ENCODE results near the gene HARS1. TPM values are rescaled to one million over a fixed set of nuclear protein-coding genes. Genes with fewer than 3 reads are reported as not detected.
A peak's percentile ranks its signal among the peaks of the same experiment; 100 is the strongest.

Gene HARS1
- total RNA-seq, 2 donors from 2014 or later, result 48.0 to 52.1 TPM

GRCh38 chr5:140637371-140638100 lies 53.6 kb downstream of the HARS1 start:
- Mint-ChIP-seq H3K4me3 (no peak overlapping the region), H3K27ac (peak overlapping the region; percentile 5), H3K4me1 (peaks cover 11% of the 10 kb centered on the region), H3K27me3 (ENCODE audit: insufficient read depth) (peaks cover 8% of the 10 kb centered on the region), H3K9me3 (peaks cover 34% of the 10 kb centered on the region), H3K36me3 (ENCODE audit: low read depth) (peaks cover 15% of the 10 kb centered on the region)
- no peak for DNase-seq
- H3K27ac ChIP-seq (ENCODE audit: low read depth, low read length), result no peak overlapping the region
- H3K4me3 ChIP-seq (ENCODE audit: low read length), result peak overlapping the region; percentile 47
- H3K9ac ChIP-seq (ENCODE audit: extremely low read depth, low read length, poor library complexity, severe bottlenecking), result no peak overlapping the region
- H3K4me1 ChIP-seq (ENCODE audit: control insufficient read depth, insufficient read depth, low read length), result peaks cover 7% of the 10 kb centered on the region
- 94 to 95% methylated on average over 7 to 10 of the region's 10 CpGs for WGBS, 2 experiments (ENCODE audit: insufficient coverage in 1 of 2, insufficient read length in 1 of 2)
- H3K9me3 ChIP-seq (ENCODE audit: control insufficient read depth, low read length), result peaks cover 13% of the 10 kb centered on the region
- TF ChIP-seq, protein P1, sequence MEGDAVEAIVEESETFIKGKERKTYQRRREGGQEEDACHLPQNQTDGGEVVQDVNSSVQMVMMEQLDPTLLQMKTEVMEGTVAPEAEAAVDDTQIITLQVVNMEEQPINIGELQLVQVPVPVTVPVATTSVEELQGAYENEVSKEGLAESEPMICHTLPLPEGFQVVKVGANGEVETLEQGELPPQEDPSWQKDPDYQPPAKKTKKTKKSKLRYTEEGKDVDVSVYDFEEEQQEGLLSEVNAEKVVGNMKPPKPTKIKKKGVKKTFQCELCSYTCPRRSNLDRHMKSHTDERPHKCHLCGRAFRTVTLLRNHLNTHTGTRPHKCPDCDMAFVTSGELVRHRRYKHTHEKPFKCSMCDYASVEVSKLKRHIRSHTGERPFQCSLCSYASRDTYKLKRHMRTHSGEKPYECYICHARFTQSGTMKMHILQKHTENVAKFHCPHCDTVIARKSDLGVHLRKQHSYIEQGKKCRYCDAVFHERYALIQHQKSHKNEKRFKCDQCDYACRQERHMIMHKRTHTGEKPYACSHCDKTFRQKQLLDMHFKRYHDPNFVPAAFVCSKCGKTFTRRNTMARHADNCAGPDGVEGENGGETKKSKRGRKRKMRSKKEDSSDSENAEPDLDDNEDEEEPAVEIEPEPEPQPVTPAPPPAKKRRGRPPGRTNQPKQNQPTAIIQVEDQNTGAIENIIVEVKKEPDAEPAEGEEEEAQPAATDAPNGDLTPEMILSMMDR (conservative IDR thresholded peaks at IDR 0.05), result no peak
- peaks cover 6% of the 10 kb centered on the region for H3K36me3 ChIP-seq (ENCODE audit: control insufficient read depth, insufficient read depth, low read length)
- peaks cover 17% of the 10 kb centered on the region for H3K27me3 ChIP-seq (ENCODE audit: control insufficient read depth, insufficient read depth, low read length, poor library complexity, severe bottlenecking)

DNA sequence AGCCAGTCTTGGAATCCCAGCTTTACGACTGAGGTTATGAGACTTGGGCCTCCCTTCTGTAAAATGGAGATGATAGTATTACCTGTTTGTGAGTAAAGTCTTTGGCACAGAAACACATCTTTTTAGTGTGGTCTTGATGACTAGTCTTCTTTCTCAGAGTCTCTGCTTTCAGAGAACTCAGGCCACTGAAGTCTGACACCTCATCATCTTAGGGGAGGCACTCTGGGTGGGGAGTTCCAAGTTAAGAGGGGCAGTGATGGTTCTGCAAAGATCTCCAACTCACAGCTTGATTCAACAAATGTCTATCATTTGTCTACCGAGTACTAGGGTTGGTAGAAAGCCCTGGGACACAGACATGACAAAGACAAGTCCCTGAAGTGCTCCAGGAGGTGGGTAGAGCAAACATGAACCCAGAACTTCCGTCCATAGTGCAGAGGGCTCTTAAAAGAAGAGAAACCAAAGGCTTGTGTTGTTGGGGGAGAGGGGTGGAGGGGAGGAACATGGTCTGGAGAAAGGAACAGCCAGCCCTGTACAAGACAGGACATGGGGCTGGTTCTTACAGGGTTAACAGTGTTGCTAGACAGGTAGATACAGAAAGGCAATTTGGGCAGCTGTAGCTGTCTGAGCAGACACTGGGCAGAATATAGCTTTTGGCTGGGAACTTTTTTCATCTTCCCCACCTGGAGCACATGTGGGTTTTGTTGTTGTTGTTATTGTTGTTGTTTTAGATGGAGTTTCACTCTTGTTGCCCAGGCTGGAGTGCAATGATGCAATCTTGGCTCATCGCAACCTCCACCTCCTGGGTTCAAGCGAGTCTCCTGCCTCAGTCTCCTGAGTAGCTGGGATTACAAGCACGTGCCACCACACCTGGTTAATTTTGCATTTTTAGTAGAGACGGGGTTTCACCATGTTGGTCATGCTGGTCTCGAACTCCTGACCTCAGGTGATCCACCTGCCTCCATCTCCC lies 55.6 kb downstream of the HARS1 start:
- Histone ChIP-seq H3K36me3 (ENCODE audit: control insufficient read depth, insufficient read depth, low read length) (no peaks in the 10 kb centered on the region), H3K9ac (ENCODE audit: extremely low read depth, low read length, poor library complexity, severe bottlenecking) (no peak overlapping the region), H3K27ac (ENCODE audit: low read depth, low read length) (no peak overlapping the region), H3K27me3 (ENCODE audit: control insufficient read depth, insufficient read depth, low read length, poor library complexity, severe bottlenecking) (peaks cover 36% of the 10 kb centered on the region), H3K9me3 (ENCODE audit: control insufficient read depth, low read length) (peaks cover 19% of the 10 kb centered on the region), H3K4me3 (ENCODE audit: low read length) (no peak overlapping the region), H3K4me1 (ENCODE audit: control insufficient read depth, insufficient read depth, low read length) (peaks cover 4% of the 10 kb centered on the region)
- Mint-ChIP-seq H3K27ac (no peak overlapping the region), H3K4me3 (no peak overlapping the region), H3K9me3 (peaks cover 41% of the 10 kb centered on the region), H3K27me3 (ENCODE audit: insufficient read depth) (peaks cover 12% of the 10 kb centered on the region), H3K4me1 (peaks cover 11% of the 10 kb centered on the region), H3K36me3 (ENCODE audit: low read depth) (peaks cover 5% of the 10 kb centered on the region)
- TF ChIP-seq, protein P1 (conservative IDR thresholded peaks at IDR 0.05), result no peak
- 86 to 93% methylated on average over 3 to 8 of the region's 8 CpGs for WGBS, 2 experiments (ENCODE audit: insufficient coverage in 1 of 2, insufficient read length in 1 of 2)
- no peak for DNase-seq

DNA sequence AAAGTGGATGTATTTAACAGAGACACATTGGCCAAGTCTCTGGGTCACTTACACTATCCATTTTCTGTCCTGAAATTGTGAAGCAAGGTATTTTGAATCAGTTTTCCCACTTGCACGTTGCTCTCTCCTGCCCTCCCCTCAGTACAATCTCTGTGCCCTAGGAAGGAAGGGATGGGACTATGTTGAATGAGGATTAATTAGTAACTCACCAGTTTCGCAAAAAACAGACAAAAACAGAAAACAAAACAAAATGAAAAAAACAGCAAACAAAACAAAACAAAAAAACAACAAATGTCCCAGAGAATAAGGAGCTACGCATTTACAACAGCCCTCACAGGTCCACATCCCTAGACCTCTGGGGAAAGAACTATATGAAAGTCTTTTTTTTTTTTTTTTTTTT lies 57.1 kb downstream of the HARS1 start:
- peaks cover 12% of the 10 kb centered on the region for H3K27me3 Mint-ChIP-seq (ENCODE audit: insufficient read depth)
- Histone ChIP-seq H3K27ac (ENCODE audit: low read depth, low read length) (no peak overlapping the region), H3K36me3 (ENCODE audit: control insufficient read depth, insufficient read depth, low read length) (no peaks in the 10 kb centered on the region), H3K4me3 (ENCODE audit: low read length) (no peak overlapping the region), H3K9ac (ENCODE audit: extremely low read depth, low read length, poor library complexity, severe bottlenecking) (no peak overlapping the region), H3K27me3 (ENCODE audit: control insufficient read depth, insufficient read depth, low read length, poor library complexity, severe bottlenecking) (peaks cover 39% of the 10 kb centered on the region), H3K4me1 (ENCODE audit: control insufficient read depth, insufficient read depth, low read length) (peaks cover 3% of the 10 kb centered on the region), H3K9me3 (ENCODE audit: control insufficient read depth, low read length) (peaks cover 19% of the 10 kb centered on the region)
- TF ChIP-seq, protein P1 (conservative IDR thresholded peaks at IDR 0.05), result no peak
- WGBS, 2 experiments (ENCODE audit: insufficient coverage in 1 of 2, insufficient read length in 1 of 2), result 73% methylated on average over 3 of the region's 3 CpGs; no CpG with 5 or more reads in 1 of the 2 experiments
- peaks cover 49% of the 10 kb centered on the region for H3K9me3 Mint-ChIP-seq
- DNase-seq, result no peak
- H3K36me3 Mint-ChIP-seq (ENCODE audit: low read depth), result peaks cover 5% of the 10 kb centered on the region
- H3K4me1 Mint-ChIP-seq, result peaks cover 7% of the 10 kb centered on the region
- no peak overlapping the region for H3K4me3 Mint-ChIP-seq
- no peak overlapping the region for H3K27ac Mint-ChIP-seq

Data from endodermal cell (in vitro differentiated cells).